Stimulated activated naive CD8-positive, alpha-beta T cell treated with anti-CD3 and anti-CD28 coated beads, Interleukin-15, Interleukin-2, amounts not matched to agents 100 ng/mL and 50 ng/mL, for 24 hours (primary cell): ENCODE measurements around the gene MRPS30.
"Not testable (repeated sequence)": the region's sequence is repeated elsewhere in the genome, so short reads cannot be mapped to it uniquely, and the experiment has no call there.

Experiments used
- H3K27ac Mint-ChIP-seq: one replicate; pipeline ENCODE4 v1.8.0; 2021; ENCODE audit warnings: mild to moderate bottlenecking, mixed read lengths
- H3K27me3 Mint-ChIP-seq: one replicate; pipeline ENCODE4 v1.8.0; 2021; ENCODE audit warnings: mixed read lengths
- H3K36me3 Mint-ChIP-seq: one replicate; pipeline ENCODE4 v1.8.0; 2021; ENCODE audit warnings: low read depth, mixed read lengths
- H3K4me1 Mint-ChIP-seq: one replicate; pipeline ENCODE4 v1.8.0; 2021; ENCODE audit warnings: low read depth, mixed read lengths
- H3K4me3 Mint-ChIP-seq: one replicate; pipeline ENCODE4 v1.8.0; 2021; ENCODE audit warnings: mild to moderate bottlenecking, mixed read lengths
- H3K9me3 Mint-ChIP-seq: one replicate; pipeline ENCODE4 v1.8.0; 2021; ENCODE audit warnings: mixed read lengths

Gene MRPS30

GRCh38 chr5:44808435-44809214 is at the start of gene MRPS30:
Gene MRPS30, plus strand, starts transcription at chr5:44808947. Its CDS starts 16 bp downstream, at chr5:44808963.
- H3K36me3 Mint-ChIP-seq = peaks cover 38% of the 10 kb centered on the region
- peak within 1 kb of the TSS; percentile 98 for H3K27ac Mint-ChIP-seq
- H3K4me1 Mint-ChIP-seq = peaks cover 25% of the 10 kb centered on the region
- peak within 1 kb of the TSS; percentile 98 for H3K4me3 Mint-ChIP-seq
- no peaks in the 10 kb centered on the region for H3K27me3 Mint-ChIP-seq
- no peaks in the 10 kb centered on the region for H3K9me3 Mint-ChIP-seq

GRCh38 chr5:44769200-44769876 is 39.4 kb upstream of the MRPS30 start:
- H3K36me3 Mint-ChIP-seq = no peaks in the 10 kb centered on the region
- H3K27ac Mint-ChIP-seq = no peak overlapping the region
- no peak overlapping the region for H3K4me3 Mint-ChIP-seq
- no peaks in the 10 kb centered on the region for H3K9me3 Mint-ChIP-seq
- no peaks in the 10 kb centered on the region for H3K4me1 Mint-ChIP-seq
- H3K27me3 Mint-ChIP-seq = peaks cover 12% of the 10 kb centered on the region

GRCh38 chr5:44769877-44770209 is 38.9 kb upstream of the MRPS30 start:
- no peaks in the 10 kb centered on the region for H3K4me1 Mint-ChIP-seq
- no peaks in the 10 kb centered on the region for H3K36me3 Mint-ChIP-seq
- no peak overlapping the region for H3K4me3 Mint-ChIP-seq
- peaks cover 12% of the 10 kb centered on the region for H3K27me3 Mint-ChIP-seq
- no peak overlapping the region for H3K27ac Mint-ChIP-seq
- no peaks in the 10 kb centered on the region for H3K9me3 Mint-ChIP-seq

GRCh38 chr5:44770780-44771717 is 37.7 kb upstream of the MRPS30 start:
- no peaks in the 10 kb centered on the region for H3K36me3 Mint-ChIP-seq
- H3K4me3 Mint-ChIP-seq = no peak overlapping the region
- no peak overlapping the region for H3K27ac Mint-ChIP-seq
- no peaks in the 10 kb centered on the region for H3K4me1 Mint-ChIP-seq
- no peaks in the 10 kb centered on the region for H3K9me3 Mint-ChIP-seq
- peaks cover 12% of the 10 kb centered on the region for H3K27me3 Mint-ChIP-seq

- not testable (repeated sequence) for H3K36me3 Mint-ChIP-seq, H3K9me3 Mint-ChIP-seq, H3K27ac Mint-ChIP-seq, H3K4me1 Mint-ChIP-seq, H3K4me3 Mint-ChIP-seq
- H3K27me3 Mint-ChIP-seq = peaks cover 12% of the 10 kb centered on the region
These were observed 36.4 kb upstream of the MRPS30 start for GRCh38 chr5:44772397-44772796.

GRCh38 chr5:44774279-44774880 is 34.4 kb upstream of the MRPS30 start:
- peaks cover 12% of the 10 kb centered on the region for H3K27me3 Mint-ChIP-seq
- H3K9me3 Mint-ChIP-seq = no peaks in the 10 kb centered on the region
- no peak overlapping the region for H3K4me3 Mint-ChIP-seq
- H3K4me1 Mint-ChIP-seq = no peaks in the 10 kb centered on the region
- no peak overlapping the region for H3K27ac Mint-ChIP-seq
- H3K36me3 Mint-ChIP-seq = no peaks in the 10 kb centered on the region

GRCh38 chr5:44779167-44779566 is 29.6 kb upstream of the MRPS30 start:
- H3K4me1 Mint-ChIP-seq = no peaks in the 10 kb centered on the region
- H3K9me3 Mint-ChIP-seq = no peaks in the 10 kb centered on the region
- H3K27ac Mint-ChIP-seq = no peak overlapping the region
- no peaks in the 10 kb centered on the region for H3K27me3 Mint-ChIP-seq
- no peak overlapping the region for H3K4me3 Mint-ChIP-seq
- no peaks in the 10 kb centered on the region for H3K36me3 Mint-ChIP-seq

GRCh38 chr5:44783634-44784315 is 25.0 kb upstream of the MRPS30 start:
- H3K4me1 Mint-ChIP-seq = no peaks in the 10 kb centered on the region
- peaks cover 3% of the 10 kb centered on the region for H3K27me3 Mint-ChIP-seq
- no peak overlapping the region for H3K27ac Mint-ChIP-seq
- no peak overlapping the region for H3K4me3 Mint-ChIP-seq
- H3K36me3 Mint-ChIP-seq = no peaks in the 10 kb centered on the region
- peaks cover 7% of the 10 kb centered on the region for H3K9me3 Mint-ChIP-seq

- Mint-ChIP-seq H3K27me3 (peaks cover 3% of the 10 kb centered on the region), H3K36me3 (no peaks in the 10 kb centered on the region), H3K27ac (no peak overlapping the region), H3K9me3 (peaks cover 19% of the 10 kb centered on the region), H3K4me1 (no peaks in the 10 kb centered on the region), H3K4me3 (no peak overlapping the region)
These were observed 21.0 kb upstream of the MRPS30 start for GRCh38 chr5:44787731-44788130.

- not testable (repeated sequence) for H3K27ac Mint-ChIP-seq, H3K4me3 Mint-ChIP-seq, H3K27me3 Mint-ChIP-seq, H3K4me1 Mint-ChIP-seq, H3K36me3 Mint-ChIP-seq
- peaks cover 31% of the 10 kb centered on the region for H3K9me3 Mint-ChIP-seq
These were observed 19.3 kb upstream of the MRPS30 start for GRCh38 chr5:44789372-44789995.

- not testable (repeated sequence) for H3K27ac Mint-ChIP-seq, H3K4me3 Mint-ChIP-seq, H3K4me1 Mint-ChIP-seq, H3K27me3 Mint-ChIP-seq
- peaks cover 18% of the 10 kb centered on the region for H3K36me3 Mint-ChIP-seq
- H3K9me3 Mint-ChIP-seq = peaks cover 44% of the 10 kb centered on the region
These were observed 16.6 kb upstream of the MRPS30 start for GRCh38 chr5:44792031-44792673.

GRCh38 chr5:44794371-44794770 is 14.4 kb upstream of the MRPS30 start:
- Mint-ChIP-seq H3K27ac (no peak overlapping the region), H3K4me1 (no peaks in the 10 kb centered on the region), H3K4me3 (no peak overlapping the region), H3K36me3 (peaks cover 18% of the 10 kb centered on the region), H3K9me3 (peaks cover 40% of the 10 kb centered on the region), H3K27me3 (peaks cover 10% of the 10 kb centered on the region)

GRCh38 chr5:44795496-44795895 is 13.3 kb upstream of the MRPS30 start:
- Mint-ChIP-seq H3K27ac (no peak overlapping the region), H3K27me3 (peaks cover 10% of the 10 kb centered on the region), H3K9me3 (peaks cover 40% of the 10 kb centered on the region), H3K4me3 (no peak overlapping the region), H3K4me1 (no peaks in the 10 kb centered on the region), H3K36me3 (peaks cover 18% of the 10 kb centered on the region)
